Islet precursor cell (in vitro differentiated cells): Measurements from ENCODE around the gene AMACR.
A peak's percentile ranks its signal among the peaks of the same experiment; 100 is the strongest.

Experiments
- DNase-seq: peaks from one replicate; pipeline ENCODE4 v3.0.0-alpha.2; 2018

AMACR gene

GRCh38 chr5:34005211-34005610 lies 2.6 kb downstream of the AMACR start:
- DNase-seq, result no peak

GRCh38 chr5:34003941-34004340 lies 3.9 kb downstream of the AMACR start:
- DNase-seq, result no peak

GRCh38 chr5:34002629-34003328 lies 5.1 kb downstream of the AMACR start:
- DNase-seq, result no peak

GRCh38 chr5:34001241-34001841 lies 6.5 kb downstream of the AMACR start:
- peak; percentile 59 for DNase-seq

- no peak for DNase-seq
Observed at GRCh38 chr5:33999978-34000377, 7.9 kb downstream of the AMACR start.

- DNase-seq, result no peak
Observed at GRCh38 chr5:33997331-33997983, 10.4 kb downstream of the AMACR start.

GRCh38 chr5:33995865-33996264 lies 12.0 kb downstream of the AMACR start:
- DNase-seq, result no peak

GRCh38 chr5:33994845-33995244 lies 13.0 kb downstream of the AMACR start:
- no peak for DNase-seq

- DNase-seq, result no peak
Observed at GRCh38 chr5:33992864-33993263, 15.0 kb downstream of the AMACR start.

- DNase-seq, result no peak
Observed at GRCh38 chr5:33985447-33985846, 22.4 kb downstream of the AMACR start.

- DNase-seq, result no peak
Observed at GRCh38 chr5:33984671-33985124, 23.2 kb downstream of the AMACR start, which contains the start of gene SLC45A2. Gene SLC45A2, minus strand, starts transcription at chr5:33984693. Its CDS starts 110 bp downstream, at chr5:33984583.

- no peak for DNase-seq
Observed at GRCh38 chr5:33984178-33984577, 23.7 kb downstream of the AMACR start.

GRCh38 chr5:33981408-33982162 lies 26.3 kb downstream of the AMACR start:
- DNase-seq, result no peak

GRCh38 chr5:33980030-33980429 lies 27.8 kb downstream of the AMACR start:
- DNase-seq, result no peak

GRCh38 chr5:33978306-33978705 lies 29.5 kb downstream of the AMACR start:
- no peak for DNase-seq

- no peak for DNase-seq
Observed at GRCh38 chr5:33976307-33976706, 31.5 kb downstream of the AMACR start.

GRCh38 chr5:33975852-33976251 lies 32.0 kb downstream of the AMACR start:
- DNase-seq, result no peak

GRCh38 chr5:33973271-33973670 lies 34.6 kb downstream of the AMACR start:
- no peak for DNase-seq

- DNase-seq, result peak; percentile 64
Observed at GRCh38 chr5:33969572-33970452, 38.0 kb downstream of the AMACR start.

- DNase-seq, result no peak
Observed at GRCh38 chr5:33968211-33969005, 39.4 kb downstream of the AMACR start.

GRCh38 chr5:33966805-33967204 lies 41.0 kb downstream of the AMACR start:
- no peak for DNase-seq
